Natural killer cell (primary cell): ENCODE measurements around the gene GNAO1. TPM values are rescaled to one million over a fixed set of nuclear protein-coding genes. Genes with fewer than 3 reads are reported as not detected.
A peak's percentile ranks its signal among the peaks of the same experiment; 100 is the strongest.

Experiments used
- ATAC-seq, 3 donors: fragments of 150-1000 bp in 2 of 3; fragments of 200-7000 bp in 1 of 3; cut with Tn5 transposase; 1 replicate in 1 of 3; 2 replicates in 2 of 3; pipeline ENCODE4 v1.10.0; 2021; ENCODE audit warnings: mild to moderate bottlenecking in 2 of 3, moderate library complexity in 2 of 3
- DNase-seq, 2 donors: peaks; one replicate each; pipeline versions ENCODE4 v3.0.0 to v3.0.0-alpha.2; 2013 to 2021; ENCODE audit warnings: mixed read lengths in 1 of 2
- H3K27ac ChIP-seq: one replicate; pipeline ENCODE4 v1.5.1; 2013; ENCODE audit warnings: mild to moderate bottlenecking, low read length
- H3K27me3 ChIP-seq: one replicate; pipeline ENCODE4 v1.6.1; 2013; ENCODE audit warnings: low read length; ENCODE audit not compliant: control insufficient read depth, insufficient read depth
- H3K36me3 ChIP-seq: one replicate; pipeline ENCODE4 v1.6.1; 2013; ENCODE audit warnings: low read length; ENCODE audit not compliant: control insufficient read depth, insufficient read depth
- H3K4me1 ChIP-seq: one replicate; pipeline ENCODE4 v1.6.1; 2013; ENCODE audit warnings: low read length; ENCODE audit not compliant: control insufficient read depth, insufficient read depth
- H3K4me3 ChIP-seq: one replicate; pipeline ENCODE4 v1.5.1; 2013; ENCODE audit warnings: low read length
- H3K9me3 ChIP-seq: one replicate; pipeline ENCODE4 v1.6.1; 2013; ENCODE audit warnings: low read length; ENCODE audit not compliant: control insufficient read depth, insufficient read depth
- H3K27ac Mint-ChIP-seq, 2 donors: one replicate each; pipeline ENCODE4 v1.8.0; 2022; ENCODE audit warnings: mild to moderate bottlenecking in 2 of 2, mixed read lengths in 2 of 2, moderate library complexity in 1 of 2
- H3K27me3 Mint-ChIP-seq, 2 donors: one replicate each; pipeline ENCODE4 v1.8.0; 2022; ENCODE audit warnings: low read depth in 2 of 2, mixed read lengths in 2 of 2
- H3K36me3 Mint-ChIP-seq: one replicate; pipeline ENCODE4 v1.8.0; 2022; ENCODE audit warnings: mixed read lengths
- H3K4me1 Mint-ChIP-seq, 2 donors: one replicate each; pipeline ENCODE4 v1.8.0; 2022; ENCODE audit warnings: mixed read lengths in 2 of 2
- H3K4me3 Mint-ChIP-seq: one replicate; pipeline ENCODE4 v1.8.0; 2022; ENCODE audit warnings: mild to moderate bottlenecking, moderate library complexity, mixed read lengths
- H3K9me3 Mint-ChIP-seq, 2 donors: one replicate each; pipeline ENCODE4 v1.8.0; 2022; ENCODE audit warnings: mixed read lengths in 2 of 2
- CTCF ChIP-seq: fragments of 200-600 bp; IDR thresholded peaks from one replicate; pipeline ENCODE4 v1.8.0; 2022; ENCODE audit warnings: antibody characterized with exemption
- WGBS: methylation state at CpG from one replicate; pipeline ENCODE4 v1.1.7; 2013; ENCODE audit warnings: missing lambda C conversion rate; ENCODE audit not compliant: insufficient coverage; 5-methylcytosine and 5-hydroxymethylcytosine counted together
- intact Hi-C: fragments of 100-400 bp; cut with micrococcal nuclease; formaldehyde crosslinking; loops from one replicate; pipeline ENCODE4 v1.14.2; 2022
- total RNA-seq, 4 donors: library from RNA; stranded (reverse); fragments of 120-200 nt in 1 of 4; gene quantifications; one replicate each; pipeline versions ENCODE4 v1.2.3 to v1.2.4, GENCODE V29; 2013 to 2022

Gene GNAO1
- total RNA-seq, 3 donors from 2014 or later (not counting 1 experiment from before 2014, with no cell fraction given), result 0.45 to 4.6 (median 1.1) TPM

- TF ChIP-seq CTCF, result no peak
- Mint-ChIP-seq H3K36me3 (no peaks in the 10 kb centered on the region), H3K27me3 (peaks cover 0 to 7% of the 10 kb centered on the region in 2 donors), H3K9me3 (no peaks in the 10 kb centered on the region), H3K4me3 (no peak overlapping the region), H3K4me1 (peaks cover 32 to 33% of the 10 kb centered on the region in 2 donors), H3K27ac (no peak overlapping the region)
- 93% methylated on average over 8 of the region's 8 CpGs for WGBS
- Histone ChIP-seq H3K4me1 (peaks cover 34% of the 10 kb centered on the region), H3K9me3 (no peaks in the 10 kb centered on the region), H3K27ac (no peak overlapping the region), H3K27me3 (no peaks in the 10 kb centered on the region), H3K4me3 (no peak overlapping the region), H3K36me3 (no peaks in the 10 kb centered on the region)
- intact Hi-C loops, result no loop called here
- DNase-seq, result no peak
- ATAC-seq, result no peak
Measured at GRCh38 chr16:56258508-56259424, 67.5 kb downstream of the GNAO1 start.

GRCh38 chr16:56259425-56259779 is 68.1 kb downstream of the GNAO1 start:
- Mint-ChIP-seq H3K4me1 (peaks cover 35 to 36% of the 10 kb centered on the region in 2 donors), H3K9me3 (no peaks in the 10 kb centered on the region), H3K4me3 (no peak overlapping the region), H3K27me3 (peaks cover 0 to 7% of the 10 kb centered on the region in 2 donors), H3K27ac (no peak overlapping the region), H3K36me3 (no peaks in the 10 kb centered on the region)
- Histone ChIP-seq H3K36me3 (no peaks in the 10 kb centered on the region), H3K27ac (no peak overlapping the region), H3K4me1 (peaks cover 40% of the 10 kb centered on the region), H3K27me3 (no peaks in the 10 kb centered on the region), H3K9me3 (no peaks in the 10 kb centered on the region), H3K4me3 (no peak overlapping the region)
- no peak for DNase-seq
- WGBS, result 93% methylated on average over 4 of the region's 4 CpGs
- intact Hi-C loops, result no loop called here
- TF ChIP-seq CTCF, result no peak
- no peak for ATAC-seq

GRCh38 chr16:56260378-56261160 is 69.3 kb downstream of the GNAO1 start:
- no peaks in the 10 kb centered on the region for H3K36me3 Mint-ChIP-seq
- no peaks in the 10 kb centered on the region for H3K9me3 Mint-ChIP-seq
- H3K9me3 ChIP-seq, result no peaks in the 10 kb centered on the region
- H3K27me3 Mint-ChIP-seq, result no peaks in the 10 kb centered on the region
- H3K4me3 Mint-ChIP-seq, result no peak overlapping the region
- peaks cover 35 to 36% of the 10 kb centered on the region in 2 donors for H3K4me1 Mint-ChIP-seq
- intact Hi-C loops, result no loop called here
- WGBS, result 88% methylated on average over 13 of the region's 13 CpGs
- ATAC-seq, result no peak
- peaks cover 40% of the 10 kb centered on the region for H3K4me1 ChIP-seq
- H3K36me3 ChIP-seq, result no peaks in the 10 kb centered on the region
- H3K4me3 ChIP-seq, result no peak overlapping the region
- H3K27ac Mint-ChIP-seq, result no peak overlapping the region
- TF ChIP-seq CTCF, result no peak
- DNase-seq, result no peak
- H3K27ac ChIP-seq, result peak overlapping the region; percentile 73
- H3K27me3 ChIP-seq, result no peaks in the 10 kb centered on the region
